Endothelial cell (in vitro differentiated cells): ENCODE data around the gene E2F7. TPM values are rescaled to one million over a fixed set of nuclear protein-coding genes. Genes with fewer than 3 reads are reported as not detected.

Source experiments
- DNase-seq: peaks from one replicate; pipeline ENCODE4 v3.0.0; 2021; ENCODE audit warnings: low spot score
- H3K27ac Mint-ChIP-seq: one replicate; pipeline ENCODE4 v1.8.0; 2021; ENCODE audit warnings: mixed read lengths, inconsistent platforms; ENCODE audit not compliant: unreplicated experiment
- H3K27me3 Mint-ChIP-seq: one replicate; pipeline ENCODE4 v1.8.0; 2021; ENCODE audit warnings: mild to moderate bottlenecking, moderate library complexity, mixed read lengths, inconsistent platforms; ENCODE audit not compliant: unreplicated experiment
- H3K36me3 Mint-ChIP-seq: one replicate; pipeline ENCODE4 v1.8.0; 2021; ENCODE audit warnings: mild to moderate bottlenecking, low read depth, mixed read lengths, inconsistent platforms; ENCODE audit not compliant: unreplicated experiment
- H3K4me1 Mint-ChIP-seq: one replicate; pipeline ENCODE4 v1.8.0; 2021; ENCODE audit warnings: mild to moderate bottlenecking, mixed read lengths, inconsistent platforms; ENCODE audit not compliant: unreplicated experiment
- H3K4me3 Mint-ChIP-seq: one replicate; pipeline ENCODE4 v1.8.0; 2021; ENCODE audit warnings: mild to moderate bottlenecking, mixed read lengths, inconsistent platforms; ENCODE audit not compliant: unreplicated experiment
- H3K9me3 Mint-ChIP-seq: one replicate; pipeline ENCODE4 v1.8.0; 2021; ENCODE audit warnings: mixed read lengths, inconsistent platforms; ENCODE audit not compliant: unreplicated experiment
- CTCF ChIP-seq: fragments of 200-600 bp; sonication (generic); IDR thresholded peaks from one replicate; pipeline ENCODE4 v1.5.0; 2021; ENCODE audit warnings: antibody characterized with exemption; ENCODE audit not compliant: unreplicated experiment
- total RNA-seq: library from RNA; stranded (reverse); fragmentation: NEBNext Ultra II Directional; extraction: Animal tissue kit (Norgen Biotek cat#: 25700); gene quantifications from one replicate; pipeline ENCODE4 v1.2.1, GENCODE V29; 2021; ENCODE audit not compliant: unreplicated experiment

E2F7 gene
- total RNA-seq, 1 donor from 2014 or later: 6.2 TPM

GRCh38 chr12:77007476-77007875, 57.9 kb downstream of the E2F7 start:
- Mint-ChIP-seq H3K27ac (no peak overlapping the region), H3K9me3 (no peaks in the 10 kb centered on the region), H3K36me3 (no peaks in the 10 kb centered on the region), H3K4me3 (no peak overlapping the region), H3K4me1 (peaks cover 2% of the 10 kb centered on the region), H3K27me3 (no peaks in the 10 kb centered on the region)
- no peak for TF ChIP-seq CTCF
- DNase-seq: no peak

GRCh38 chr12:77005611-77006098, 59.7 kb downstream of the E2F7 start:
- peaks cover 2% of the 10 kb centered on the region for H3K27me3 Mint-ChIP-seq
- no peak for DNase-seq
- no peak for TF ChIP-seq CTCF
- no peaks in the 10 kb centered on the region for H3K9me3 Mint-ChIP-seq
- H3K4me1 Mint-ChIP-seq: peaks cover 2% of the 10 kb centered on the region
- H3K4me3 Mint-ChIP-seq: no peak overlapping the region
- H3K27ac Mint-ChIP-seq: no peak overlapping the region
- H3K36me3 Mint-ChIP-seq: no peaks in the 10 kb centered on the region

GRCh38 chr12:77003914-77004313, 61.5 kb downstream of the E2F7 start:
- DNase-seq: no peak
- H3K4me1 Mint-ChIP-seq: no peaks in the 10 kb centered on the region
- no peaks in the 10 kb centered on the region for H3K9me3 Mint-ChIP-seq
- TF ChIP-seq CTCF: no peak
- H3K27me3 Mint-ChIP-seq: peaks cover 3% of the 10 kb centered on the region
- no peak overlapping the region for H3K27ac Mint-ChIP-seq
- H3K36me3 Mint-ChIP-seq: no peaks in the 10 kb centered on the region
- H3K4me3 Mint-ChIP-seq: no peak overlapping the region

GRCh38 chr12:77003246-77003645, 62.1 kb downstream of the E2F7 start:
- Mint-ChIP-seq H3K36me3 (no peaks in the 10 kb centered on the region), H3K9me3 (no peaks in the 10 kb centered on the region), H3K27me3 (peaks cover 3% of the 10 kb centered on the region), H3K27ac (no peak overlapping the region), H3K4me3 (no peak overlapping the region), H3K4me1 (no peaks in the 10 kb centered on the region)
- no peak for DNase-seq
- no peak for TF ChIP-seq CTCF

GRCh38 chr12:77002382-77002781, 63.0 kb downstream of the E2F7 start:
- Mint-ChIP-seq H3K9me3 (no peaks in the 10 kb centered on the region), H3K36me3 (no peaks in the 10 kb centered on the region), H3K4me3 (no peak overlapping the region), H3K4me1 (no peaks in the 10 kb centered on the region), H3K27me3 (peaks cover 3% of the 10 kb centered on the region), H3K27ac (no peak overlapping the region)
- TF ChIP-seq CTCF: no peak
- DNase-seq: no peak
